HPDE6-E6E7 (cell line): Measurements from ENCODE around the gene NR2E1.

Experiments
- DNase-seq: peaks from one replicate; pipeline ENCODE4 v3.0.0; 2011; ENCODE audit warnings: missing footprints; ENCODE audit errors: extremely low spot score

Gene NR2E1

GRCh38 chr6:108165714-108166663 is at the start of gene NR2E1:
TSS of gene NR2E1 (plus strand) at chr6:108166022. CDS start at chr6:108166766, 744 bp downstream.
- no peak for DNase-seq

- no peak for DNase-seq
Observed at GRCh38 chr6:108116546-108117426, 49.0 kb upstream of the NR2E1 start.

- no peak for DNase-seq
Observed at GRCh38 chr6:108117427-108118358, 48.1 kb upstream of the NR2E1 start.

GRCh38 chr6:108118359-108118724 is 47.5 kb upstream of the NR2E1 start:
- DNase-seq = no peak

GRCh38 chr6:108118810-108119768 is 46.7 kb upstream of the NR2E1 start:
- no peak for DNase-seq

- no peak for DNase-seq
Observed at GRCh38 chr6:108119769-108120141, 46.1 kb upstream of the NR2E1 start.

- DNase-seq = no peak
Observed at GRCh38 chr6:108120311-108120710, 45.5 kb upstream of the NR2E1 start.

- no peak for DNase-seq
Observed at GRCh38 chr6:108121612-108122011, 44.2 kb upstream of the NR2E1 start.

GRCh38 chr6:108123481-108123929 is 42.3 kb upstream of the NR2E1 start:
- no peak for DNase-seq

GRCh38 chr6:108123946-108124345 is 41.9 kb upstream of the NR2E1 start:
- DNase-seq = no peak

- DNase-seq = no peak
Observed at GRCh38 chr6:108127056-108127455, 38.8 kb upstream of the NR2E1 start.

- peak; percentile 53 for DNase-seq
Observed at GRCh38 chr6:108127826-108128225, 38.0 kb upstream of the NR2E1 start.

- no peak for DNase-seq
Observed at GRCh38 chr6:108130262-108130661, 35.6 kb upstream of the NR2E1 start.

- no peak for DNase-seq
Observed at GRCh38 chr6:108132863-108133262, 33.0 kb upstream of the NR2E1 start.

GRCh38 chr6:108133594-108134179 is 32.1 kb upstream of the NR2E1 start:
- peak; percentile 87 for DNase-seq

GRCh38 chr6:108134213-108134970 is 31.4 kb upstream of the NR2E1 start:
- no peak for DNase-seq

GRCh38 chr6:108142240-108142639 is 23.6 kb upstream of the NR2E1 start:
- DNase-seq = no peak

GRCh38 chr6:108145639-108146038 is 20.2 kb upstream of the NR2E1 start:
- DNase-seq = no peak

- DNase-seq = no peak
Observed at GRCh38 chr6:108152446-108152845, 13.4 kb upstream of the NR2E1 start.
